ENCODE results near the gene SSH2.
"Not testable (repeated sequence)": the region's sequence is repeated elsewhere in the genome, so short reads cannot be mapped to it uniquely, and the experiment has no call there.

The SSH2 gene

DNA sequence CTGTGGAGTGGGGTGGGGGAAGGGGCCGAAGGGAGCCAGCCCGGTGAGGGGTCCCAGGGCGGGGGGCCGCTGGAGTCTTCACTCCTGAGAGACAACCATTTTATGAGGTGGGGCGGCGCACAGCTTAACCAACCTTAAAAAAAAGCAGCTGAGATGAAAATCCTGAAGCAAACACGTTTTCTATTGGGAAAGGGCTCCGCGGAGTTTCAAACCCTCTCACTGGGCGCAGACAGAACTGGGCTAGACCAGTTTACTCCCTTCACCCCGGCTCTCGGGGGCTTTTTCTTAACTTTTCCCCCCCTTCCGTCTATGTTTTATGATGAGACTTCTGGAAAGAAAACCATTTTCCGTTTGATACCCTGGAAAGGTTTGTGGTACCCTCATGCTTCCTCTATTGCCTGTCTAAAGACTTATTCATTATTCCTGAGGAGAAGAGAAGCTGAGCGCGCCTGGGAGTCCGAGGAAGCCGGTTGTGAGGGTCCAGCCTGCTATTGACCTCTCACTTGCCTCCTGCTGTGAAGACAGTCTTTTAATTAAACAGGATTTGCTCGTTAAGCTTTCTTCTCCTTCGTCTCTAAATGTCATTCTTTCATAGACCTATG lies 482 bp upstream of the SSH2 start:
- no peak for DNase-seq

DNA sequence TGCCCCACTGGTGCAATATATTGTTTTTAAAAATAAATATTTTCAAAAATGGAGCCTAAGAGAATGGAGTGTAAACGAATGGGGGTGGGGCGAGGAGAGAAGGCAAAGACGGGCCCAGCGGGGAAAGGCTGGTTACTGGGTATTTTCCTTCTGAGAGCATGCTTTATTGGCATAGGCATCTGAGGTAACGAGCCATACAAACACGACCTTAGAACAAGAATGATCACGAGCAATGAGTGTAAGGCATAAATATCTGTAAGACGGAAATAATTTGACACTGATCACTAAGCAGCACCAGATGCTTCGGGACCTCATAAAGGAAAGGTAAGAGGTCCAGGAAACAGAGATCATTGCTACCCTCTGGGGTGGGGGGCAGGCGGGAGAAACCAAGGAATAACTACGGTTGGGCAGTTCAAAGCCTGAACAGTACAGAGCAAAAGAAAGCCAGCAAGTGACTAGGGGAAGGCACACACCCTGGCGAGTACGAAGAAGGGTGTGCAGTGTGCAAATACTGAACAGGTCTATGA lies 959 bp downstream of the SSH2 start:
- DNase-seq: no peak

DNA sequence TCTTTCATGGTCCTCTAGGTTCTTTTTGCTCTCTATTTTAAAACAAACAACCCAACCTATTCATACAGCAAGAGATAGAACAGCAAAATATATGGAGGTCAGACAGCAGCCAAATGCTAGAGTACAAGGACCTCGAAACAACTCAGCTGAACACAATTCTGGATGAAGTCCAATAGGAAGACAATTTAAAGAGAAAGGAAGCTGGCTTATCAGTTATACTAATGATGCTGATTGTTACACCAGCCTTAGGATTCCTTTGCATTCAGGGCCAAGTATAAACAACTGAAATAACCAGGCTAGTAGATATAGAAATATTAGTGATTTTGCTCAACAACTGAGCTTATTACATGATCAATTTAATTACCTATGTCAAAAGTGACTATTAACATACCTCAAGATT lies 2.5 kb downstream of the SSH2 start:
- no peak for DNase-seq

DNA sequence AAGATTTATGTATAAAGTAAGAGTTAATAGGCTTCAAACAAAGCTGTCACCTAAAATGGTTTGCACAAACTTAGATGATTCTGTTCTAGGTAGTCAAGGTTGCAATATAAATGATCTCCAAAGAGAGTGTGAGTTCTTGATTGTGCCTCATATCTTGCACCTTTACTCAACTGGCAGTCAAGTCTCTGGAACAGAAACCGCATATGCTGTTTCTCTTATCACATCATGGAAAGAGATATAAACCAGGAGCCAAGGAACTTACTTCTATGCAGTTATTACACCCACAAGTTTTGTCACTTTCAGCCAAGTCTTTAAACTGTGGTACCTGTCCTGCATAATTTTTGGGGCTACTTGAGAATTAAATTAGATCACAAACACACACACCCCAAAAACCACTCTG lies 5.2 kb downstream of the SSH2 start:
- DNase-seq: no peak

DNA sequence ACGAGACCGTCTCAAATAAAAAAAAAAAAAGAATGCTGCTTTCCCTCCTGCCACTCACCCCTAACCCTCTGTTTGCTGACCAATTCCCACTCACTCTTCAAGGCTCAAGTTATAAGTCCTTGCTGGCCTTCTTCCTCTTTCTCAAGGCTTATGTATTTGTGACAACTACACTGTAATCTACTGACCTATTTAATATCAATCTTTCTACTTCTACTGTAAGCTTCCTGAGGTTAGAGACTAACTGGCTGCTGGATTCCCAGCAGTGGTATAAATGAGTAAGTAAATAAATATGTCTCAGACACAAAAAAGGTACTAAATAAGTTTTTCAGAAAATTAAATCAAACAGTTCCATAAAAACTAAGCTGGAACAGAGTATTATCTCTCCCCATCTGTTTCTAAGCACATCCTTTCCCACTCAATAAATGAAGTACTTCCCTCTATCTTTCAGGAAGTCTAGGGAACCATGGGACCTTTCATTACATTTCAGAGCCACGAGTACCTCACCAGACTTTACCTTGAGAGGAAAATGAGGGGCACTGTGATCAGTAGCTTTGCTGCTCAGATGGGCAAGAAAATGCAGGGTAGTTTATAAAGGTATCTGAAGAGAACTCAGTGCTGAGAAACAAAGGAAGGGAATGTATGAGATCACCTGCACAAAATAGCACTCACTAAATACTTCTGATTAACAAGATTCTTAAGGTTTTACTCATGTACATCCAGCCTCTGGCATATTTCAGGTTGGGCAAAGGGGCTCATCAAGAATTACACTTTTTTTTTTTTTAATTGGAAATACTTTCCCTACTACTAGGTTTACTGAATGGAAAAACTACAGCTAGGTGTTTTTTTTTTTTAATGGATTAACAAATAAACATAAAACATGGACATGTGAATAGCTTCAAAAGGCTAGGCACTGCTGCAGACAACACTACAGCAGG lies 10.8 kb downstream of the SSH2 start:
- DNase-seq: no peak

DNA sequence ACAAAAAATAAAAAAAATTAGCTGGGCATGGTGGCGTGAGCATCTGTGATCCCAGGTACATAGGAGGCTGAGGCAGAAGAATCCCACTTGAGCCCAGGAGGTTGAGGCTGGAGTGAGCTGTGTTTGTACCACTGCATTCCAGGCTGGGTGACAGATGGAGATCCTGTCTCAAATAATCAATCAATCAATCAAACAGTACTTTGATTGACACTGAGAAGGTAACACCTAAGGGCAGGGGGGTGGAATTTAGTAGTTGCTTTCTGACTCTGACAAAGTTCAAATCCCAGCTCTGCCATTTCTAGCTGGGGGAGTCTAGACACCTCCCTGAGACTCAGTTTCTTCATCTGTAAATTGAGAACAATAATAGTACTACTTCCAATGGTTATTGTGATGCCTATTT lies 12.0 kb downstream of the SSH2 start:
- DNase-seq: no peak

DNA sequence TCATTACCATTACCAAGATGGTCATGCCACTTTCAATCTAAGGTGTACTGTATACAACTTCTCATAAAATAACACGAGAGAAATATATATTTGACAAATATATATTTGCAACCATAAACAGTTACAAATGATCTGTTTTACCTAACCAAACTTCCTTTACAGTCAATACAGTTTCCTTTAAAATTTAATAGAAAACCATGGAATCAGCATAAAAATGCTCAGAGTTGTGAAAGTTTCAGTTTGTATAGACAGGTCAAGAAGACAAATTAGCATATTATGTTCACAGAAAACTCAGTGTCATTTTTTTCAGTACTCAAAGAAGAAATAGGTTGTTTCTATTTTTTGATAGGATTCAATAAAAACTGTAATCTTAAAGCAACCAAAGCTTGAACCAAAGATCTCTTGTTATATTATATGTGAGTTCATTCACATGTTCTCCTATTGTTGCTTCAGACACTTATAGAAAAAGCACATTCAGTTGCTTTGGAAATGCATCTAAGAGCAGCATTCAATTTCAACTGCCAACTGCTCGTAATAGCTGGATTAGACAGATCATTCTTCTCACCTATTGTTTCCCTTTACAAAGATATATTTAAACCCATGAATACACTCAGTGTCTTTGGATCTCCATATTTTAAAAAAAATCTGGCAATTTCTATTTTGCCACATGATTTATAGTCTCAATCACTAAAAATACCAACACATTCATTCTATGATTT lies 15.1 kb downstream of the SSH2 start:
- no peak for DNase-seq

DNA sequence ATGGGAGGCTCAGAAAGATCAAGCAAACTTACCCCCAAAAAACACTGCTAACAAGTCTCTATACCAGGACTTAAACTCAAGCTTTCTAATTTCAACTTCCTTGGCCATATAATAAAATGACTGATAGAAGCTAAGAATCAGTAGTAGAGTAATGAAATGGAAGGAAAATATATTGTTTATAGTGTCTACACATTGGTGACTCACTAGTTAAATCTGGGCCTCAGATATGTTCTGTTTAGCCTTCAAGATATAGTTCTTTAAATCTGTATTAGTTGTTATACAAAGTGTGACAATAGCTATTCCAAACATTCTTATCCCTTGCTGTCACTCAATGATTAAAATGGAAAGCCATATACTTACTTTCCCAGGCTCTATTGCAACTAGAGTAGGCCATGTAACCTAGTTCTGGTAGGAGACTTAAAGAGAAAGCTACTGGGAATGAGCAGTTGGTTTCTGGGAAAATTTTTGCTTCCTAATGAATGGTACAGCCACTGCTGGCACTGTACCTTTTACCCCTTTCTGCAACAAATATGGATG lies 18.3 kb downstream of the SSH2 start:
- DNase-seq: no peak

DNA sequence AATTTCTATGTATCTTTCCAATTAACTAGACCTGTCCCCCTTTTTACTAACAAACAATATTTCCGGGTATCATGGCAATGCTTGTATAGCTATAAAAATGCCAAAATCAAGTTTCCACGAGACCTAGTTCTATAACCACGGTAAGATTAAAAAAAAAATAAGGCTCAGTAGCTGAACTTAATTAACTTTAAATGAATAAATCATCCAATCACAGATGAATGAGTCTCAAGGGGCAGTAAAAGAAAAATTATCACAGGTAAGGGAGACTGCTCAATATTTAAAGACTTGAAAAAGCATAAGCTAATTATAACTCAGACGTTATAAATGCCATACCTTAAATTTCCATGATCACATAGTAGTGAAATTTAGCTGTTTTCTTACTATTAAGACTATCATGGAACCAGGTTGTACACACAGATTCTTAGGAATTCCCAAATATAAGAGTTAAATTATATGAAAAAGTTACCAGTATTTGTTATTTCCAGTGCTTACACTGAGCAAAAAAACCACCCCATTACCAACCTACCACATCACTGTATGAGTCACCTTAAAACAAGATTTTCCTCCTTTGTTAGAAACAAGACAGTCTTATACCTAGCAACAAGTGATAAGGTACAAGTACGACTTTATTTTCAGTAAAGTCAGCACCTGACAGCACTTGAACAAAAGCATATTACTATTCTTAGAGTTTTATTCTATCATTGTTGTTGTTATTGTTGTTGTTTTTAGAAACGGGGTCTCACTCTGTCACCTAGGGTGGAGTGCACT lies 20.6 kb downstream of the SSH2 start:
- no peak for DNase-seq

DNA sequence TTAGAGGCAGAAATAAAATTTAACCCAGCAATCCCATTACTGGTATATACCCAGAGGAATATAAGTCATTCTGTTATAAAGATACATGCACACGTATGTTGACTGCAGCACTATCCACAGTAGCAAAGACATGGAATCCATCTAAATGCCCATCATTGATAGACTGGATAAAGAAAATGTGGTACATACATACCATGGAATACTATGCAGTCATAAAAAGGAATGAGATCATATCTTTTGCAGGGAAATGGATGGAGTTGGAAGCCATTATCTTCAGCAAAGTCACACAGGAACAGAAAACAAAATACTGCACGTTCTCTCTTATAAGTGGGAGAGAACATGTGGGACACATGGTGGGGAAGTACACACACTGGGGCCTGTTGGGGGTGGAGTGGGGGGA lies 23.1 kb downstream of the SSH2 start:
- no peak for DNase-seq

DNA sequence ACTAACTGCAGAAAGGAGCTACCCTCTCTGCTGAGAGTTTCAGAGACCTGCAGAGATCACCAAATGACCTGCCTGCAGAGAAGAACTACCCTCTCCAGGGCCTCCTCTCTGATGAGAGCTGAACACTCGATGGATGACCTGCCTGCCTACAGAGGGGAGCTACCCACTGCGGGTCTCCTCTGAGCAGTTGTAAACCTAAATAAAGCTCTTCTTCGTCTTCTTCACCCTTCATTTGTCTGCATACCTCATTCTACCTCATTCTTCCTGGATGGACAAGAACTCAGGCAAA lies 24.2 kb downstream of the SSH2 start:
- DNase-seq: no peak

DNA sequence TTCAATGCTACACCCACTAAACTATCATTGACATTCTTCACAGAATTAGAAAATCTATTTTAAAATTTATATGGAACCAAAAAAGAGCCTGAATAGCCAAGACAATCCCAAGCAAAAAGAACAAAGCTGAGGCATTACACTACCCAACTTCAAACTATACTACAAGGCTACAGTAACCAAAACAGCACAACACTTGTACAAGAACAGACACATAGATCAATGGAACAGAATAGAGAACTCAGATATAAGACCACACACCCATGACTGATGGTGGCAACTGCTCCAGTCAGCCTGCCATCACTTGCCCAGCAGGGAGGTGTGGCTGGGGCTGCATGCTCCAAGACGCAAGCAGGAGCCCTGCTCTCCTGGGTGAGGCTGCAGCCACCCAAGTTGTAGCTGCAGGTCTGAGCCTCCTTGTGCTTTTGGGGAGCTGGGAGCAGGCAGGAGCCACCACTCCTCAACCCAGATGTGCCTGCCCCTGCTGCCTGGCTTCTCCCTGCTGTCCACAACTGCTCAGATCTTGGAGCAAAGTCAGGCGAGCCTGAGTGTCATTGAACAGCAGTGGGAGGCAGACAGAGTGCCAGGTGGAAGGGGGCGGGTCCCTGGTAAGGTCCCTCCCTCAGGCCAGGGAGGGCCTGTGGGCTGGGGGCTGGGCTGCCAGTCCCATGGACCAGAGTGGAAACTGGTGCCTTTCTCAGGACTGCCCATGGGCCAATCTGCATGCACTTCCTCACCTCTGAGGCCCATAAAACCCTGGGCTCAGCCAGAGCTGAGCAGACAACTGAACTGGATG lies 24.7 kb downstream of the SSH2 start:
- no peak for DNase-seq

DNA sequence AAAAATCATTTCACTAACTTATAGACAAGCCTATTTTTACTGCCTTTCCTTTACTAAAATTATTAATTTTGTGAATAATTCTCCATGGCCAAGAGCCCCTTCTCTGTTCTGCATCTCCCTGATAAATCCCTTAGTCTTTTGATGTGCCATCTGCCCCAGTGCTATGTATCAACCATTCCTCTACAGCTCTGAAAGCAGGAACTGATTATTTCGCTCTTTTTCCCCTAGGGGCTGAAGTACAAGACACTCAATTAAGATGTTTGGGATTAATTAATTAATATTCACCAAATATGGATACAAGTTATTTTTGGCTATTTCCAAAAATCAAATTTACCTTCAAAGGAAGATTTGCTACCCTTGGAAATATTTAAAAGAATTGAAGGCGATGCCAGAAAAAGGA lies 26.6 kb downstream of the SSH2 start:
- DNase-seq: no peak

DNA sequence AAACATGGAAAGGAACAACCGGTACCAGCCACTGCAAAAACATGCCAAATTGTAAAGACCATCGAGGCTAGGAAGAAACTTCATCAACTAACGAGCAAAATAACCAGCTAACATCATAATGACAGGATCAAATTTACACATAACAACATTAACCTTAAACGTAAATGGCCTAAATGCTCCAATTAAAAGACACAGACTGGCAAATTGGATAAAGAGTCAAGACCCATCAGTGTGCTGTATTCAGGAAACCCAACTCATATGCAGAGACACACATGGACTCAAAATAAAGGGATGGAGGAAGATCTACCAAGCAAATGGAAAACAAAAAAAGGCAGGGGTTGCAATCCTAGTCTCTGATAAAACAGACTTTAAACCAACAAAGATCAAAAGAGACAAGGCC lies 32.9 kb downstream of the SSH2 start:
- DNase-seq: not testable (repeated sequence)

DNA sequence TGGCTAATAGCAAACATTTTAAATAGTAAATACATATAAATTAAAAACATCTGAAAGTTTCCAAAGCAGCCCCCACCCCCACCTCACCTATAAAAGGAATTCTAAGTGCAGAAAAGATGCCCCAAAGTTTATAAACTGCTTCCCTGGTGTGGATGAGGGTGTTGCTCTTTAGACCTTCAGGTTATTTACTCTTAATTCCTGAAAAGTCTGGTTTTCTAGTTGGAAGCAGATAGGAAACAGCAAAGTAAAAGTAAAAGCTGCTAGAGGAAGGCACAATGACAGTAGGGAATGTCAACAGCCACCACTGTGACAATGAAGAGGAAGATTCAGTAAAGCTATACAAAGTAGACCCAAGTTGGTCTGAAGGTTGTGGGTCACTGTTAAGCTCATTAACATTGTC lies 37.8 kb downstream of the SSH2 start:
- DNase-seq: no peak

DNA sequence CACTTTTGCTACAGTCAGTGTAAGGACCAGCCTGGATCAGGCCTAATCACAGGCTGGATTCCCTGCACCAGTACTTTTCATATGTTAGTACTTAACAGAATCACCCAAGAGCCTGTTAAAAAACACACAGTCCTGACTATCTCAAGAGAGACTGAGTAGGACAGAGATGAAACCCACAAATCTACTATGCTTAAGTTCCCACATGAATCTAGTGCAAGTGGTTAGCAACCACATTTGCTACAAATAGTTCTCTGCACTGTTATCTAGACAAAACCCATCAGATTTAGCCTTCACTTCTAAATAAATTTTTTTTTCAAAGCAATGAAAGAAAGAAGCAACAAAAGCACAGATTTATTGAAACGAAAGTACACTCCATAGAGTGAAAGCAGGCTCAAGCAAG lies 38.9 kb downstream of the SSH2 start:
- no peak for DNase-seq

DNA sequence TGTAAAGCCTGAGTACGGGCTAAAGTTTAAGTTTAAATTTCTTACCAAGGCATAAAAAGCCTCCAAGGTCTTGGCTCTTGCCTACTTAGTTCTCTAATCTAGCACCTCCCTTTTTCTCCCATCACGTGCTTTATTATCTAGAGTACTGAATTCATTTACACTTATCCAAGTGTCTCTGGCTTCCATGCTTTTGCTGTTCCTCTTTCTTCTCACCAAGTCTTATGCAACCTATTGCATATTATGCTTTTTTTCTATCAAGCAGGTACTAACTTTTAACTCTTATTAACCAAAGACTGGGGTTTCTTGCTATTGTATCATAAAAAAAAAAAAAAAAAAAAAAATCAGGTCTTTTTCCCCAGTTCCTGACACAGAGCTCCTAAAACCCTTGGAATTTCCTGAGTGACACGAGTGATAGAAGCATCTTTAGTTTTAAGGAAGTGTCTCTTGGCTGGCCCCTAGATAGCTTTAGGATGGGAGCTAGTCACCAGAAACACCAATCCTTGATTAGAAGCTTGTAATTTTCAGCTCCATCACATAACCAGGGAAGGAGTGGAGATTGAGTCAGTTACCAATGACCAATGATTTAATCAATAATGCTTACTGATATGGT lies 44.9 kb downstream of the SSH2 start:
- DNase-seq: no peak

DNA sequence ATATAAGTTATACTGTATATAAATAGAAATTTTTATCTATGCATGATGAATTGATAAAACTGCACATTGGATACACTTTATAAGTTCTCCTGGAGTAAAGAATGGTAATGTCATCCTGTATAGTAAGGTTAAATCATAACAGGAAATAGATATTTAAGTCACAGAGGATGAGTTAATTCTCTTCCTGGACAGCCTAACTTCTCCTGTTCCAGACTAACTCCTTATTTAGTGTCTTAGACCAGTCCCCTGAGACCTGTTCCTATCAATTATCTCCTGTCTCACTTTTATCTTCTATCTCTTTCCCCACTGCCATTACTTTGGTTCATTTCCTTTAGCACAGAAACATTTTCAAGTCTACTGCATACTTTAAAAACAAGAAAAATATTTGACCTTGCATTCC lies 46.5 kb downstream of the SSH2 start:
- no peak for DNase-seq

DNA sequence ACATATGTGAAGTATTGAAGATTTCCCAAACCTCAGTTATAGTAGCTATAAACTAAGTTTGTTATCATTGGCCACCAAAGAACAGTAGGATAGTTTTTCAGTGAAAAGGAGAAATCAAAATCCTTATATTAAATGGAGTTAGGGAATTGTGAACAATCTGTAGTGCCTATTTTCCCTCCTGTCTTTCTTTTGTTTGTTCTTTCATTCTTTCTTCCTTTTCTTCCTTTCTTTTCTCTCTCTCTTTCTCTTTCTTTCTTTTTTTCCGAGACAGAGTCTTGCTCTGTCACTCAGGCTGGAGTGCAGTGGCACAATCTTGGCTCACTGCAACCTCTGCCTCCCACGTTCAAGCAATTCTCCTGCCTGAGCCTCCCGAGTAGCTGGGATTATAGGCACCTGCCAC lies 48.8 kb downstream of the SSH2 start:
- no peak for DNase-seq

DNA sequence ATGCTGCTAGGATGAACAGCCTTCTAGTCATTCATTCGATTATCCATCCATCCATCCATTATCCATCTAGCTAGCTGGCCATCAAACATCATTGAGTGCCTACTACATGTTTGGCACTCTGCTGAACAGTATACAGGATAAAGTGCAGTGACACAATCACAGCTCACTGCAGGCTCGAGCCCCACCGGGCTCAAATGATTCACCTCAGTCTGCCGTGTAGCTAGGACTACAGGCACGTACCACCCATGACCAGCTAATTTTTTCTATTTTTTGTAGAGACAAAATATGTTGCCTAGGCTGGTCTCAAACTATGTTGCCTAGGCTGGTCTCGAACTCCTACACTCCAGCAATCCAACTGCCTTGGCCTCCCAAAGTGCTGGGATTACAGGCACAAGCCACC lies 50.0 kb downstream of the SSH2 start:
- DNase-seq: no peak

DNA sequence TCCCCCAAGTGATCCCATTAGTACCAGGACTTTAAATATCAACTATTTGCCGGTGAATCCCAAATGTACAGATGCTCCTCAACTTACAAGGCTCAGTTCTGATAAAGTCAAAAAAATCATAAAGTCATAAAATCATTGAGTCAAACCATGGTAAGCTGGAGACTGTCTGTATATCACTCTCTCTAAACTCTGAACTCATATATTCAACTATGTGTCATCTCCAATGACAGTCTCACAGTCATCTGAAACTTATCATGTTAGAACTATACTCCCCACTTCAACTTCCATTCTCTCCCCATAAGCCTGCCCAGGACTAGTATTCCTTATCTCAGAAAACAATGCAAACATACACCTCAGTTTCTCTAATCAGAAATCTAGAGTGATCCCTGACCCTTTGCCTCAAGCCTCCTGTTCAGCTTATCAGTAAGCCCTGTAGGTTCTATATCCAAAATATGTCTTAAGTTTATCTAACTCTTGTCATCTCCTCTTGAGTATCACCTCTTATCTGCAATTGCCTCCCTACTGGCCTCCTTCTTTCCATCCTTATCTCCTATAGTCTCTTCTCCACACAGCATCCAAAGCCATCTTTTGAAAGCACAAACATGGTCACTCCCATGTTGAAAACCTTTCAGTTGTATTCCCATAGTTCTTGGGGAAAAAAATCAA lies 55.0 kb downstream of the SSH2 start:
- no peak for DNase-seq
